ENCODE measurements around the gene PTPRE.

DNA sequence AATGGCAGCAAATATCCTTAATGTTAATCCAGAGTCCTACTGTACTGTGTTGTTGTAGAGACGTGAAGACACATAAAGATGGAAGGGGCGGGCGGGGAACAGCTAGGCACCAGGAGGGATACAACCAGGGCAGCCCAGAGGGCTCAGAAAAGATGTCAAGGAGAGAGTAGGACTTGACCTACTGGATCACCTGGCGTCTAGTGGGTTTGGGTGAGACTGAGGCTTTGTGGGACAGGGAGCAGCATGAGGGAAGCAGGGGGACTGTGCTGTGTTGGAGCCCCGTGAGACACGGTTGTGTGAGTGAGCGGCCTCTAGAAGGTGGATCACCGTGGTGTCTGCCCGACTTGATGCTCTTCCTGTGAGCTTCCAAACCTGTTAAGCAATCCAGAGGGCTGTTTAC lies 68.0 kb downstream of the PTPRE start:
- no peak for TF ChIP-seq YY1 (IDR thresholded peaks at IDR 0.05; ENCODE audit: insufficient read depth, insufficient read length)
- TF ChIP-seq ZNF274 (IDR thresholded peaks at IDR 0.05; ENCODE audit: low read depth, low read length) = no peak
- no peak for TF ChIP-seq SUZ12 (IDR thresholded peaks at IDR 0.05; ENCODE audit: extremely low read depth, insufficient read depth, insufficient read length)
